ENCODE data around the gene ARF3.

- TF ChIP-seq, protein P1, sequence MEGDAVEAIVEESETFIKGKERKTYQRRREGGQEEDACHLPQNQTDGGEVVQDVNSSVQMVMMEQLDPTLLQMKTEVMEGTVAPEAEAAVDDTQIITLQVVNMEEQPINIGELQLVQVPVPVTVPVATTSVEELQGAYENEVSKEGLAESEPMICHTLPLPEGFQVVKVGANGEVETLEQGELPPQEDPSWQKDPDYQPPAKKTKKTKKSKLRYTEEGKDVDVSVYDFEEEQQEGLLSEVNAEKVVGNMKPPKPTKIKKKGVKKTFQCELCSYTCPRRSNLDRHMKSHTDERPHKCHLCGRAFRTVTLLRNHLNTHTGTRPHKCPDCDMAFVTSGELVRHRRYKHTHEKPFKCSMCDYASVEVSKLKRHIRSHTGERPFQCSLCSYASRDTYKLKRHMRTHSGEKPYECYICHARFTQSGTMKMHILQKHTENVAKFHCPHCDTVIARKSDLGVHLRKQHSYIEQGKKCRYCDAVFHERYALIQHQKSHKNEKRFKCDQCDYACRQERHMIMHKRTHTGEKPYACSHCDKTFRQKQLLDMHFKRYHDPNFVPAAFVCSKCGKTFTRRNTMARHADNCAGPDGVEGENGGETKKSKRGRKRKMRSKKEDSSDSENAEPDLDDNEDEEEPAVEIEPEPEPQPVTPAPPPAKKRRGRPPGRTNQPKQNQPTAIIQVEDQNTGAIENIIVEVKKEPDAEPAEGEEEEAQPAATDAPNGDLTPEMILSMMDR (IDR thresholded peaks at IDR 0.05): no peak
- TF ChIP-seq POLR2AphosphoS5 (IDR thresholded peaks at IDR 0.05) (no peak), POLR2A (IDR thresholded peaks at IDR 0.05) (no peak)
These were observed 732 bp upstream of the ARF3 start for GRCh38 chr12:48958049-48958388.
